Peyer's patch (tissue), 4 donors: ENCODE measurements around the gene EP400.

Experiments used
- POLR2A ChIP-seq, 2 donors: fragments of 450-650 bp; IDR thresholded peaks; one replicate each; pipeline ENCODE4 v1.5.1; 2017; ENCODE audit warnings: antibody characterized with exemption in 2 of 2, mild to moderate bottlenecking in 2 of 2, moderate library complexity in 2 of 2
- TF ChIP-seq, protein P1 (sequence below), 6 experiments: fragments of 450-650 bp in 4 of 6; fragments of 200-600 bp in 2 of 6; sonication (generic) in 1 of 6; IDR thresholded peaks; one replicate each; pipeline ENCODE4 v1.5.1; 2017 to 2019; ENCODE audit warnings: antibody characterized with exemption in 6 of 6, mild to moderate bottlenecking in 3 of 6, moderate library complexity in 1 of 6

DNA sequence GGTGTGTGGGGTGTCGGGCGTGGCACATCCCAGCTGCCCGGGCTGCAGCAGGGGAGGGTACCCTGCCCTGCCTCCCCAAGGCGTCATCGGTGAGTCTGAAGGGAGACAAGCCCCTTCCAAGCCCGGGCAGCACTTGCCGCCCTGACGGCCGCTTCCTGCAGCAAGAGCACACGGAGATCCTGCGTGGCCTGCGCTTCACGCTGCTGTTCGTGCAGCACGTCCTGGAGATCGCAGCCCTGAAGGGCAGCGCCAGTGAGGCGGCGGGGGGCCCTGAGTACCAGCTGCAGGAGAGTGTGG is 30.7 kb upstream of the EP400 start:
- TF ChIP-seq, protein P1, sequence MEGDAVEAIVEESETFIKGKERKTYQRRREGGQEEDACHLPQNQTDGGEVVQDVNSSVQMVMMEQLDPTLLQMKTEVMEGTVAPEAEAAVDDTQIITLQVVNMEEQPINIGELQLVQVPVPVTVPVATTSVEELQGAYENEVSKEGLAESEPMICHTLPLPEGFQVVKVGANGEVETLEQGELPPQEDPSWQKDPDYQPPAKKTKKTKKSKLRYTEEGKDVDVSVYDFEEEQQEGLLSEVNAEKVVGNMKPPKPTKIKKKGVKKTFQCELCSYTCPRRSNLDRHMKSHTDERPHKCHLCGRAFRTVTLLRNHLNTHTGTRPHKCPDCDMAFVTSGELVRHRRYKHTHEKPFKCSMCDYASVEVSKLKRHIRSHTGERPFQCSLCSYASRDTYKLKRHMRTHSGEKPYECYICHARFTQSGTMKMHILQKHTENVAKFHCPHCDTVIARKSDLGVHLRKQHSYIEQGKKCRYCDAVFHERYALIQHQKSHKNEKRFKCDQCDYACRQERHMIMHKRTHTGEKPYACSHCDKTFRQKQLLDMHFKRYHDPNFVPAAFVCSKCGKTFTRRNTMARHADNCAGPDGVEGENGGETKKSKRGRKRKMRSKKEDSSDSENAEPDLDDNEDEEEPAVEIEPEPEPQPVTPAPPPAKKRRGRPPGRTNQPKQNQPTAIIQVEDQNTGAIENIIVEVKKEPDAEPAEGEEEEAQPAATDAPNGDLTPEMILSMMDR (IDR thresholded peaks at IDR 0.05) = no peak
- no peak for TF ChIP-seq POLR2A (IDR thresholded peaks at IDR 0.05)
